GM18873 (cell line): ENCODE measurements around the gene DACH2.
"Not testable (repeated sequence)": the region's sequence is repeated elsewhere in the genome, so short reads cannot be mapped to it uniquely, and the experiment has no call there.

Source experiments
- ATAC-seq: cut with Tn5 transposase; IDR thresholded peaks from one replicate; pipeline ENCODE4 v1.9.1; 2021; ENCODE audit warnings: mild to moderate bottlenecking, moderate library complexity, moderate number of reproducible peaks; ENCODE audit not compliant: unreplicated experiment, low FRiP score

DACH2 gene

DNA sequence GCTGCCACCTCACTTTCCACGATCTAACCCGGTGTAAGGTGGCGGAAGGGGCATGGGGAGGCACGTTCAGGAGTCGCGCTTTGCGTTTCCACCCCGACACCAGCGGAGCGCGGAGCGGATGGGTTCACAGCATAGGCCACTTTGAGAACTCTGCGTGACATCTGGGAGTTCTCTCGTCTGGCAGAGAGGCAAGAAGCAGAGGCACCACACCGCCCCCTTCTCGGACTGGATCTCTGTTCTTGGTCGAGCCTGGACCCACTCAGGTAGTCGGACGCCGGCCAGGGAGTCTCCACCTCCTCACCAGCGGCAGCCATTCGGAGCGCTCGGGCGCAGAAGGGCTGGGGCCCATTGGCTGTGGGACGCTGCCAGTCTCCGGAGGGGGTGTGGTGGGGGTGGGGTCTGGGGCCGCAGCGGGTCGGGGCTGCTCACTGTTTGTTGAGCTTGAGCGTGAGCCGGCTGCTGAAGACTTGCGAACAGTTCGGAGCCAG lies at the start of gene DACH2:
Gene DACH2, plus strand, starts transcription at position 428 of the 488 bp plus-strand sequence.
- peak; percentile 92 for ATAC-seq

DNA sequence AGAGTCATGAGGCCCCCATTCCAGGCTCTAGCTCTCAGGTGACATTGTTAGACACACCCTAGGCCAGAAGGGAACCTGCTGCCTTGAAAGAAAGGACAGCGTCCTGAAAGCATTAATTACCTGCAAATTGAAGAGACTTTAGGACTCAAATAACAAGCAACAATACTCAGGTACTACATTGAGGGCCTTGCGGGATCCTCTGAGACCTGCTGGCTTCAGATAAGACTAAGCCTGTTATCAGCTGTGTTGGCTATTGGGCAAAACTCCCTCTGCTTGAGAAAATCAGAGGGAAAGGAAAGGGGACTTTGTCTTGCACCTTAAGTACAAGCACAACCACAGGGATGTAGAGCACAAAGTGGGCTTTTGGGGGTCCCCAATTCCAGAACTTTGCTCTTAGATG lies 45.9 kb upstream of the DACH2 start:
- ATAC-seq = no peak

DNA sequence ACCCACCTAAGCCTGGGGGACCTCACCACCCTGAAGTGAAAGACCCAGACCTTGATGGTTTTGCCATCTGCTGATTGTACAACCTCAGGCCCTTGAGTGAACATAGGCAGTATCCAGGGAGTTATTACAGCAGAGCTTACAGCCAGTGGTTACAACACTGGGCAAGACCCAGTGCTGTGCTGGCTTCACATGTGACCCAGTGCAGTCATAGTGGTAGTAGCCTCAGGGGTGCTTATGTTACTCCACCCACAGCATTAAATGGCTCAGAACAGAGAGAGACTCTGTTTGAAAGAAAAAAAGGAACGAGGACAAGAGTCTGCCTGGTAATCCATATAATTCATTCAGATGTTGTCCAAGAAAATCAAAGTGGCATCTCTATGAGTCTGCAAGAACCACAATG lies 45.2 kb upstream of the DACH2 start:
- no peak for ATAC-seq

DNA sequence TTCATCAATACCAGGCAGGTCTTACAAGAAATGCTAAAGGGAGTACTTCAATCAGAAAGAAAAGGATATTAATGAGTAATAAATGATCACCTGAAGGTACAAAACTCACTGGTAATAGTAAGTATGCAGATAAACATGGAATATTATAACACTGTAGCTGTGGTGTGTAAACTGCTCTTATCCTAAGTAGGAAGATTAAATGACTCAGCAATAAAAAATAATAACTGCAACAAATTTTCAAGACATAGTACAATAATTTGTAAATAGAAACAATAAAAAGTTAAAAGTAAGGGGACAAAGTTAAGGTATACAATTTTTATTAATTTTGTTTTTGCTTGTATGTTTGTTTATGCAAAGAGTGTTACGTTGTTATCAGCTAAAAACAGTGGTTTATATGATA lies 43.7 kb upstream of the DACH2 start:
- no peak for ATAC-seq

DNA sequence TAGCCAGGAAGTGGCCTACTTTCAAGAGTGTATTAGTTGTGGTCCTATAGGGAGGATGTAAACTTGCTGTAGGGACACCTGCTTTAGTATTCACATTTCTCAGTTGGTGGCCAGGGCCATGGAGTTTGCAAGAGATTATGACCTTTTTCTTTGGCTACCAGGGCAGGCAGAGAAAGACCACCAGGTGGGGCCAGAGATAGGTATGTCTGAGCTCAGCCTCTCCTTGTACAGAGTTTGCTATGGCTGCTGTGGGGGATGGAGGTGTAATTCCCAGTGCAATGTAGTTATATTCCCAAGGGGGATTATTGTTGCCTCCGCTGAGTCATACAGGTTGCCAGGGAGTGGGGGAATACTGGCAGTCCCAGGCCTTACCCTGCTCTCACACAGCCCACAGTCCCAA lies 26.3 kb upstream of the DACH2 start:
- no peak for ATAC-seq

DNA sequence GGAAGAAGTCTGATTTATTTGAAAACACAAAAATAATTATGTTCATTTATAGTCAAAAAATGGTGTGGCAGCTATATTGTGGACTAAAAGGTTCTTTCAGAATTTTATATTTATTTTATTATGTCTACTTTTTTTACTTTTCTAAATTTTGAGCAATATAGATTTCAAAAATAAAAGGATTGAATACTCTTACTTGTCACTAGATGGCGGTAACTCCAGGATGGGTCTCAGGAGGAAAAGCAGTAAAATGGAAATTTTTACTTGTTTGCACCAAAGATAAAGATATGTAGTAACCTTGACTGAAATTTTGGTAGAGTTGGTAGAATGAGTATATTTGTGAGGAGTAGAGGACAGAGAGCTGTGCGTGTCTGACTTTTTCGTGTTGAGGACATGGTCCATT lies 14.5 kb upstream of the DACH2 start:
- no peak for ATAC-seq

DNA sequence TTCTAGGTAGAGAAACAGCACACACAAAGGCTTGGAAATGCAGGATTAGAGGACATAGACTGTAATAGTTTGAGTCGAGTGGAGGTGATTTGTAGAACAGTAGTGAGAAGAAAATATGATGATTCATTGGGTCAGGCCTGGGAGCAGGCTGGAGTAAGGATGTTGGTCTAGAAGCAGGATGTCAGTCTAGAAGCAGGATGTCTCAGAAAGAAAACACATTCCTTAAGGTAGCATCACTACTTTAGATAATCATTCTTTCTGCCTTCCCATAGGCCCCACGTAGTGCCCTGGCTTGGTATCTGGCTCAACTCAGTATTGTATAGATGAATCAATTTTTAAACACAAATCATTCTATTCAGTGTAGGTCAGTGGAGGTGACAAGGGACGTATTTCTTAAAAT lies 11.2 kb upstream of the DACH2 start:
- no peak for ATAC-seq

DNA sequence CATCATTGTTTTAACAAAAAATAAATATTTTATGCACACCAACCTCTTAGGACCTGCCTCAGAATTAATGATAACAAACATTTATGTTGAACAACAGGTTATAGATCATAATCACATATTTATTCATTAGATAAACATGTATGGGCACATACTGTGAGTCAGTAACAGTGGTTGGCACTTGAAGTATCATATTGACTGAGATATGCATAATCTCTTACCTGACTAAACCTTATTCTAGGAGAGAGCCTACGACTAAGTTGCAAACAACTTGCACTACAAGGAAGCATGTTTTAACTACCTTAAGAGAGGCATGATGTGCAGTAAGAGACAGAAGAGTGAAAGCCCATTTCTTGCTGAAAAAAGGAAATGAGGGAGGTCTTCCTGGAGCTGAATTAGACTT lies 6.5 kb upstream of the DACH2 start:
- no peak for ATAC-seq

DNA sequence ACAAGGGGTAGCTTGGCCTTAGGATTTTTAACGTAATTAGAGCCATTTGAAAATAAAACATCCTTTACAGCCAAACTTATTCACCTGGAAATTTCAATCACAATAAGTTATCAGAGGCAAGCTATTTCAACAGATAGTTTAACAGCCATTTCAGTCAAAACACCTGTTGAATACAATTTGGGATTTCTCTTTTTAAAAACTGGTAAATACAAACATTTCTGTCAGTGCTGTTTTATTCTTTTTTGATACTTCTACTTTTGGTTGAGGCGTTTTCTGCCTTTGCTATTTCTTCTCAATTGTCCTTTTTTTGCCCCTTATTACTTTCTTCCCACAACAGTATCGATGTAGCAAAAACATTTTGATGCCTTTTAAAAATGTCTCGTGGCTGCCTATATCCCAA lies 2.1 kb upstream of the DACH2 start:
- no peak for ATAC-seq

DNA sequence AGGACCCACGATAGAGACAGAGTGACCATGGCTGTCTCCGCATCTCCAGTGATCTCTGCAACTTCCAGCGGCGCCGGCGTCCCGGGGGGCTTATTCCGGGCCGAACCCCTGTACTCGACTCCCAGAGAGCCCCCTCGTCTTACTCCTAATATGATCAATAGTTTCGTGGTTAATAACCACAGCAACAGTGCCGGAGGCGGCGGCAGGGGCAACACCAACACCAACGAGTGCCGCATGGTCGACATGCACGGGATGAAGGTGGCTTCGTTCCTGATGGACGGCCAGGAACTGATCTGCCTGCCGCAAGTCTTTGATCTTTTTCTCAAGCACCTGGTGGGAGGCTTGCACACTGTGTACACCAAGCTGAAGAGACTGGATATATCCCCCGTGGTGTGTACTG lies 343 bp downstream of the DACH2 start:
- ATAC-seq = no peak

DNA sequence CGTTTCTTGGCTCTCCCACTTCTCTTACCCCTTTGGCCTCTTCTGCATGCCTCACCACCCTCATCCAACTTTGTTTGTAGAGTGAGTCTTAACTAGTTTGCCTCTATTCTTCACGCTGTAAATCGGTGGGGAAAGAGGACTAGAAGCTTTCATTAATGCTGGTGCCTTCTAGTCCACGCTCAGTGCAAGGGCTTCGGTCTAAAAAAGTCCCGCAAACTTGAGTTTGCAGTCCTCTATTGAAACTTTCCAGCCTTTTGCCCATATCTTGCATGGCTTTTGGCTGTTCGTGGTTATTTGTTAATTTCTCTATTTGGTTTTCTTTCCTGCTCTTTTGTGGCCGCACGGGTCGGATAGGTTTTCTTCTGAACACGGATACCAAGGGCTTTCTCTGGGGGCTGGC lies 868 bp downstream of the DACH2 start:
- no peak for ATAC-seq

DNA sequence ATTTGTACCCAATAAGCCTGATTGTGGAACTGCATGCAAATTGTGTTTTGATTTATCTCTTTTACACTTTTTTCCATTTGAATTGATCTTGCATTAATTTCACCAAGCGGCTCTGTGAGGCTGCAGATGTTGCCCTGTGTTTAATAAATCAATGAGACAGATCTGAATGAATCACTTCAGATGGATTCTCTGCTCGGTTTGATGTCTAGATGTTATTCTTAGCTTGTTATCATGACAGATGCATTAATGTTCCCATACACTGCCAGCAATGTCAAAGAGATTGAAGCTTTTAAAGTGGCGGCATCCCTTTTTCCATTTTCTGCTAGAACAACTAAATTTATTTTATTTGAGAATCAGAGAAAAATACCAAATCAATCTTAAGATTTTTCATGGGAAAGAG lies 6.3 kb downstream of the DACH2 start:
- no peak for ATAC-seq

DNA sequence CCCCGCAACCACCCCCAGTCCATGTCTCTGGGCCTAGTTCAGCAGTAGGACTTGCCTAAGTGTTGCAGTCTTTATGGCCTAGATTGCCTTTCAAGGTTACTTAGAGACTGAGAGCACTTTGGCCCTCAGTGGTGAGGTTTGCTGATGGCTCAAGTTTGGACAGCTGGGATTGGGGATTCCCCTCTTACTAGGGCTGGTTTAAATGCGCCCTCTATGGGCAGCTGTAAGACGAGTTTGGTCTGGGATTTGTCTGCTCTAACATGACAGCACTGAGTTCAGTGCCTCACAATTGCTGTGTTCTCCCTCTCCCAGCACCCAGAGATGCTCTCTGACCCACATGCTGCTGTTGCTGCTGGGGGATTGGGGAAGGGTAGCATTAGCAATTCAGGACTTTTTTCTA lies 23.1 kb downstream of the DACH2 start:
- ATAC-seq = no peak

DNA sequence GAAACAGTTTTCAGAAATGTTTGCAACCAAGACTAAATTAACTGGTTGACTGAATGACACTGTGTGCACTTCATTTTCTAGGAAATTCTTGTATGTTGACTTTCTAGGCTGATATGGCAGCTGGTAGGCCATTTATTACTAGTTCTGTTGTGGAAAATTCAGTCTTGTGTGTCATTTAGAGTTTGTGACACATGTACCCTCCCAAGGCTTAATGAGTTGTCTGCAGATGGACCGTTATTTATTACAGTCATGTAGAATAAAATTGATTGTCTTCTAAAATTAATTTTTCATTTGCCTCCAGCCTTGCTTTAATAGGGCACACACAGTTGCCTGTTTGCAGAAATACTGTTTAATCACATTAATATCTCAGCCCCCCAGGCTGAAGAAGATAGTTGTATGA lies 30.7 kb downstream of the DACH2 start:
- no peak for ATAC-seq

DNA sequence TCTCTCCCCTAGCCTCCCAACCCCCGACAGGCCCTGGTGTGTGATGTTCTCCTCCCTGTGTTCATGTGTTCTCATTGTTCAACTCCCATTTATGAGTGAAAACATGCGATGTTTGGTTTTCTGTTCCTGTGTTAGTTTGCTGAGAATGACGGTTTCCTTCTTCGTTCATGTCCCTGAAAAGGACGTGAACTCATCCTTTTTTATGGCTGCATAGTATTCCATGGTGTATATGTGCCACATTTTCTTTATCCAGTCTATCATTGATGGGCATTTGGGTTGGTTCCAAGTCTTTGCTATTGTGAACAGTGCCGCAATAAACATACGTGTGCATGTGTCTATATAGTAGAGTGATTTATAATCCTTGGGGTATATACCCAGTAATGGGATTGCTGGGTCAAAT lies 33.1 kb downstream of the DACH2 start:
- not testable (repeated sequence) for ATAC-seq

DNA sequence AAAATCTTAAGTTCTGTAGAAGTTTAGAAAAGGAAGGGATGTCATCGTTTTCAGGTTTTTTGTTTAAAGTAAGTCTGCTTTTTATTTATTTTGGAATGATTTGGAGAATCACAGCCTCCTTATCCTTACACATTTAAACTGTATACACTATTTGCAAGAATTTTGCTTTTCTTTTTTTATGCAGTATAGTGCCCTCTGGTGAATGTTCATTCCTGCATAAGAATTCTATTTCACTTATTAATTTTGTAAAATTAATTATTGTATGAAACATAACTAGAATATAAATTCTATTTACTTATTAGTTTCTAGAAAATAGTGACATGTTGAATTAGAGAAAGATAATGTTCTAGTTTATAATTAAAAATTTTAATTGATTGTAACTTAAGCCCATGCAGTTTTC lies 44.6 kb downstream of the DACH2 start:
- no peak for ATAC-seq

DNA sequence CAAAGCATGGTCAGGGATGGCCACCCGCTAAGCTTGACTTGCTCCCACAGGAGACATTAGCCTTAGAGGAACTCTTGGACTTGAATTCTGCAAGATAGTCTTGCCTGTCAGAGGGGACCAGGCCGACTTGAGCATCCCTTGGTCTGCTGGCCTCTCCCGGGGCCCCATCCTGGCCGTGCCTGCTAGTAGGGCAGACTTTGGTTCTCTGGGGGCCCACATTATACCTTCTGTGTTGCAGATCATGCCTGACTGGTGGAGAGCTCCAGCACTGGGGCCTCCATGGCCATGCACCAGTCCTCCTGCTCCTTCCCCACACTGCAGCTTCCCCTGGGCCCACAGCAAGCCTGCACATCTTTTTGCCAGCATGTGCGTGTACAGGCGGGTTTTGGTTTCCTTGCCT lies 46.5 kb downstream of the DACH2 start:
- ATAC-seq = no peak

DNA sequence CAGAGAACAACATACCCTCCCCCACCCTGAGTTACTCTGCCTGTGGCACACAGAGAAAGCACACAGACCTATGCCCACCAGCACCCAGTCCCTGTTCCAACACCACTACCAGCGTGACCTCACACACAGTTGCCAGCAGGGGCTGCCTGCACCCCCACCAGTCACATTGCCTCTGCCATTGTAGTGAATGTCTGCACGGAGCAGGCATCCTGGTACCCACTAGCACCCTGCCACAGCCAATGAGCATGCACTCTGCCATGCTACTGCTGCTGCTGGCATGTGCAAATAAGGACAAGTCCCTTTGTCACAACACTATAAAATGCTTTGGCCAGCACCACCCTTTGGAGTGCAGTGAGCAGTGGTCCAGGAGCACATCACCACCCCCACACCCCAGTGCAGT lies 47.1 kb downstream of the DACH2 start:
- ATAC-seq = no peak

DNA sequence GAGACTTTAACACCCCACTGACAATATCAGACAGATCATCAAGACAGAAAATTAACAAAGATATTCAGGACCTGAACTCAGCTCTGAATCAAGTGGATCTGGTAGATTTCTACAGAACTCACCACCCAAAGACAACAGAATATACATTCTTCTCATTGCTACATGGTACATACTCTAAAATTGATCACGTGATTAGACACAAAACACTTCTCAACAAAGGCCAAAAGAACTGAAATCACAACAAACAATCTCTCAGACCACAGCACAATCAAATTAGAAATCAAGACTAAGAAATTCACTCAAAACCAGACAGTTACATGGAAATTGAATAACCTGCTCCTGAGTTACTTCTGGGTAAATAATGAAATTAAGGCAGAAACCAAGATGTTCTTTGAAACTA lies 49.6 kb downstream of the DACH2 start:
- no peak for ATAC-seq

DNA sequence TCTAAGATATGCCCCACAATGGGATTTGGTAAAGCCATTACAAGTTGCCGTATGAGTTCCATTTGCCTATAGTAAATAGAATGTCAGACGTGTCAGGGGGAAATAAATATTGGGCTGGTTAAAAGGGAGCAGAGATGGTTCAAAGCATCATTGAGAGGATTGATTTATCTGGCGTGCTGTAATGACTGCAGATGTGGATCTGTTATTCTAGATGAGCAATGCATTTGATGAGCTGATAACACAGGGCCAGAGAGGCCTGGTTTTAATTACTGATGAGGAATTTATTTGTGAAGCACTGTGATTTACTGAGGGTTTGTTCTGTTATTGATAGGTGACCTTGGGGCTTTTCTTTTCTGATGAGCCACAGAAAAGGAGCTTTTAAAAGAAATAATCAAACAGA lies 62.5 kb downstream of the DACH2 start:
- no peak for ATAC-seq

DNA sequence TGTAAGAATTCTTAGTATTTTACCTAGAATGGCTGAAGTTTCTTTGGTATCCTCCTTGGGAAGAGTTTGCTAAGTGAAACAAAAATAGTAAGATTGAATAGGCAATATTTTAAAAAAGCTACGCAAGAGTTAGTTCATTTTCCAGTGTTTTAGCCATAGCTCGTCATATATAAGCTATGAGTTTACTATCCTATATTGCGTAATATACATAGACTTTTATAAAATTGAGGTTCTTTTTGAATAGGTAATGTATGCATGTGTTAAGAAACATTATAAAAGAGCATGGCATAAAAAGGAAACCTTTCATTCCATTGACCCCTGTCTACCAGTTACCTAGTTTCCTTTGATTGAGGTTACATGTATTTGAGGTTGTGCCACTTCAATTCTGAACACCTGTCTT lies 67.0 kb downstream of the DACH2 start:
- ATAC-seq = no peak

DNA sequence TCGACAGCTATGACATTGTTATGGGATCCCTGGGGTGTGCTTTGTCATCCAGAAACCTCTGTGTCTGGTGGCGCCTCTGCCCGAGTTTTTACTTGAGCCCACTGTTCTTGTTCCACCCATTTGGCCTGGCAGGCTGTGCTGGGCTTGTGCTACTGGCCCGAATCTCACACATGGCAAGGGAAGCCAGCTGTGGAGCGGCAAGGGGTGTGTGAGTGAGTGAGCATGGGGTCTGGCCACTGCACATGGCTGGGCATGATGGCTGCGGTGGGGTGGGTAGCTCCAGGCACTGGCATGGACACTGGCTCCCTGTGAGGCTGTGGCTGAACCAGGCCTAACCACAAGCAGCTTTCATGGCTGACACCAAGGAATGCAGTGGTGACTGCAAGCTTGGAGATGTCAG lies 89.2 kb downstream of the DACH2 start:
- ATAC-seq = no peak

DNA sequence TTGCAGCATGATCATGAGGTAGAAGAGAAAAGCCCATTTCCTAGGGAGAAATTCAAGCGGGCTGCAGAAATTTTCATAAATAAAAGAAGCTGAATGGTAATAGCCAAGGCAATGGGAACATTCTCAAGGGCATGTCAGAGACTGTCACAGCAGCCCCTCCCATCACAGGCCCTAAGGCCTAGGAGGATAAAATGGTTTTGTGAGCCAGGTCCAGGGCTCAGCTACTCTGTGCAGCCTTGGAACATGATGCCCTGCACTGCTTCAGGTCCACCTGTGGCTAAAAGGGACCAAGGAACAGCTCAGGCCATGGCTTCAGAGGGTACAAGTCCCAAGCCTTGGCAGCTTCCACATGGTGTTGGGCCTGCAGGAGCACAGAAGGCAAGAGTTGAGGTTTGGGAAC lies 93.3 kb downstream of the DACH2 start:
- no peak for ATAC-seq
